Heart left ventricle (tissue), 16 donors: ENCODE measurements around the gene EPS8. TPM values are rescaled to one million over a fixed set of nuclear protein-coding genes. Genes with fewer than 3 reads are reported as not detected.

Experiments used
- ATAC-seq, 4 donors: fragments of 200-7000 bp; cut with Tn5 transposase; one replicate each; pipeline ENCODE4 v1.9.1; 2020 to 2022; ENCODE audit warnings: moderate library complexity in 4 of 4, mild to moderate bottlenecking in 3 of 4, moderate number of reproducible peaks in 1 of 4
- DNase-seq, 5 donors: peaks; one replicate each; pipeline ENCODE4 v3.0.0-alpha.2; 2020
- H3K27ac ChIP-seq, 12 donors: fragments of 200-600 bp; sonication (generic) in 4 of 12; one replicate each; pipeline versions ENCODE4 v1.5.0 to v1.8.0; 2016 to 2022; ENCODE audit warnings: mild to moderate bottlenecking in 2 of 12
- H3K27me3 ChIP-seq, 9 donors: fragments of 200-600 bp; sonication (generic) in 2 of 9; one replicate each; pipeline versions ENCODE4 v1.5.1 to v1.8.0; 2016 to 2022; ENCODE audit warnings: mild to moderate bottlenecking in 3 of 9
- H3K36me3 ChIP-seq, 9 donors: fragments of 200-600 bp; sonication (generic) in 2 of 9; one replicate each; pipeline versions ENCODE4 v1.5.0 to v1.8.0; 2018 to 2022; ENCODE audit warnings: mild to moderate bottlenecking in 2 of 9
- H3K4me1 ChIP-seq, 12 donors: fragments of 200-600 bp; sonication (generic) in 4 of 12; one replicate each; pipeline versions ENCODE4 v1.5.0 to v1.8.0; 2016 to 2022; ENCODE audit warnings: mild to moderate bottlenecking in 3 of 12
- H3K4me3 ChIP-seq, 12 donors: fragments of 200-600 bp; sonication (generic) in 4 of 12; one replicate each; pipeline versions ENCODE4 v1.5.0 to v1.8.0; 2017 to 2022; ENCODE audit warnings: mild to moderate bottlenecking in 9 of 12, moderate library complexity in 4 of 12
- H3K9me3 ChIP-seq, 12 donors: fragments of 200-600 bp; sonication (generic) in 4 of 12; one replicate each; pipeline versions ENCODE4 v1.5.0 to v1.8.0; 2016 to 2022; ENCODE audit warnings: mild to moderate bottlenecking in 1 of 12
- POLR2A ChIP-seq, 2 donors: fragments of 450-650 bp; IDR thresholded peaks; one replicate each; pipeline ENCODE4 v1.6.1; 2017; ENCODE audit warnings: antibody characterized with exemption in 2 of 2, mild to moderate bottlenecking in 2 of 2, moderate library complexity in 2 of 2
- WGBS, 4 donors: extraction: QIAGEN DNeasy Blood & Tissue Kit in 2 of 4; methylation state at CpG; one replicate each; pipeline versions ENCODE4 v1.1.5 to v1.1.7; 2013 to 2018; 5-methylcytosine and 5-hydroxymethylcytosine counted together
- intact Hi-C, 10 donors: fragments of 100-400 bp; cut with DNase I; formaldehyde crosslinking; loops; one replicate each; pipeline versions ENCODE4 v1.11.1 to v1.14.2; 2022
- polyA plus RNA-seq, 2 donors: library from polyadenylated mRNA; stranded (reverse); fragments of 200-250 nt; gene quantifications; one replicate each; pipeline ENCODE4 v1.2.3, GENCODE V29; 2013
- total RNA-seq, 9 donors: library from RNA; depleted of rRNA in 2 of 9; stranded (reverse); fragments of >200 nt in 2 of 9; fragmentation: NEBNext Ultra II Directional in 3 of 9; extraction: Animal tissue kit (Norgen Biotek cat#: 25700) in 3 of 9; gene quantifications; one replicate each; pipeline versions ENCODE4 v1.1.0 to v1.2.4, GENCODE V29; 2016 to 2023
- TF ChIP-seq, protein P1 (sequence below), 12 donors: fragments of 200-600 bp; sonication (generic) in 4 of 12; IDR thresholded peaks; one replicate each; pipeline versions ENCODE4 v1.5.0 to v1.8.0; 2018 to 2022; ENCODE audit warnings: antibody characterized with exemption in 12 of 12, mild to moderate bottlenecking in 5 of 12
- donor health status: ischemic (EF 13 %, LVEDD 7.1; RV severe dilation, severe dysfunction).
- donor health status: healthy with polysubstance abuse.
- donor health status: DM: no; HTN: yes; CAD: no.
- donor health status: DM: no; HTN: no; CAD: no.
- donor health status: ischemic (EF 25% LVEDD 6.9; RV normal size, moderate dysfunction).
- donor health status: ischemic (EF 25% LVEDD 5.7; RV mildly dilated, moderate dysfunction).
- donor health status: healthy.
- donor health status: DM: yes; HTN: yes; CAD: no.
- donor health status: ischemic (EF 35%, LVEDD 5.7; RV mildly dilated, moderate dysfunction).
- donor health status: nonischemic (EF 11% LVEDD 7.7; RV severe dilation, severe dysfunction).
- donor health status: DM: yes; HTN: yes; CAD: no.
- donor health status: PGD.
- donor health status: ischemic (EF 29% LVEDD 5.4; RV normal size, mild dysfunction).
- donor health status: nonischemic (EF 23%, LVEDD 6.1; RV moderate dilation, normal function).

The EPS8 gene
- total and polyA plus RNA-seq, 11 donors = 11.7 to 56.0 (median 20.9) TPM

DNA sequence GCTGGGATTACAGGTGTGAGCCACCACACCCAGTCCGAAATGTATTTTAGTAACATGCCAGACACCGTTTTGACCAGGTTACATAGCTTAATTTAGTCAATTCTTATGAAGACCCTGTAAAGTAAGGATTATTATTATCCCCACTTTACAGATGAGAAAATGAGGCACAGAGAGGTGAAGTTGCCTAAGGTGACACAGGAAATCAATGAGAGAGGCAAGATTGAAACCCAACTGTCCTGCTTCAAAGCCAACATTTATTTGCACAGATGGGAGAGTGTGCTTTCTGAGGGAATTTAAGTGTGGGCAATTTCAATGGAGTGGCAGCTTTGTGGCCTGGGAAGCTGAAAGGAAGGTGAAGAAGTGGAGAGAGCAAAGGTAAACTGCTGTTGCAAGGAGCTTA lies 19.1 kb upstream of the EPS8 start:
- no peak for TF ChIP-seq POLR2A (IDR thresholded peaks at IDR 0.05)
- TF ChIP-seq, protein P1, sequence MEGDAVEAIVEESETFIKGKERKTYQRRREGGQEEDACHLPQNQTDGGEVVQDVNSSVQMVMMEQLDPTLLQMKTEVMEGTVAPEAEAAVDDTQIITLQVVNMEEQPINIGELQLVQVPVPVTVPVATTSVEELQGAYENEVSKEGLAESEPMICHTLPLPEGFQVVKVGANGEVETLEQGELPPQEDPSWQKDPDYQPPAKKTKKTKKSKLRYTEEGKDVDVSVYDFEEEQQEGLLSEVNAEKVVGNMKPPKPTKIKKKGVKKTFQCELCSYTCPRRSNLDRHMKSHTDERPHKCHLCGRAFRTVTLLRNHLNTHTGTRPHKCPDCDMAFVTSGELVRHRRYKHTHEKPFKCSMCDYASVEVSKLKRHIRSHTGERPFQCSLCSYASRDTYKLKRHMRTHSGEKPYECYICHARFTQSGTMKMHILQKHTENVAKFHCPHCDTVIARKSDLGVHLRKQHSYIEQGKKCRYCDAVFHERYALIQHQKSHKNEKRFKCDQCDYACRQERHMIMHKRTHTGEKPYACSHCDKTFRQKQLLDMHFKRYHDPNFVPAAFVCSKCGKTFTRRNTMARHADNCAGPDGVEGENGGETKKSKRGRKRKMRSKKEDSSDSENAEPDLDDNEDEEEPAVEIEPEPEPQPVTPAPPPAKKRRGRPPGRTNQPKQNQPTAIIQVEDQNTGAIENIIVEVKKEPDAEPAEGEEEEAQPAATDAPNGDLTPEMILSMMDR (IDR thresholded peaks at IDR 0.05) = no peak
- H3K27me3 ChIP-seq = no peaks in the 10 kb centered on the region
- ATAC-seq = no peak
- intact Hi-C loops = loop anchor here in 1 of 10 donors (2.0 kb wide), 1 partner anchor 17 kb away; no protein-coding TSS in a partner anchor
- H3K4me3 ChIP-seq = no peak overlapping the region
- DNase-seq = no peak
- WGBS, 4 donors = 88 to 100% (median 94%) methylated on average over 2 of the region's 2 CpGs
- H3K4me1 ChIP-seq = peaks cover 0 to 13% (median 0%) of the 10 kb centered on the region in 12 donors
- no peaks in the 10 kb centered on the region for H3K9me3 ChIP-seq
- H3K27ac ChIP-seq = peak overlapping the region in 1 of 12 donors; percentile 39
- no peaks in the 10 kb centered on the region for H3K36me3 ChIP-seq

GRCh38 chr12:15806826-15807225 lies 17.6 kb upstream of the EPS8 start:
- Histone ChIP-seq H3K4me1 (peaks cover 0 to 13% (median 0%) of the 10 kb centered on the region in 12 donors), H3K9me3 (no peaks in the 10 kb centered on the region), H3K4me3 (no peak overlapping the region), H3K36me3 (no peaks in the 10 kb centered on the region), H3K27me3 (no peaks in the 10 kb centered on the region), H3K27ac (no peak overlapping the region)
- ATAC-seq (no peak), DNase-seq (no peak)
- intact Hi-C loops = no loop called here
- no peak for TF ChIP-seq POLR2A (IDR thresholded peaks at IDR 0.05)
- TF ChIP-seq, protein P1 (IDR thresholded peaks at IDR 0.05) = no peak
- WGBS, 4 donors = 92 to 100% (median 94%) methylated on average over 1 of the region's 1 CpG

GRCh38 chr12:15801770-15802744 lies 12.9 kb upstream of the EPS8 start:
- 92 to 93% (median 93%) methylated on average over 6 of the region's 6 CpGs for WGBS, 4 donors
- ATAC-seq = no peak
- TF ChIP-seq, protein P1 (IDR thresholded peaks at IDR 0.05) = no peak
- Histone ChIP-seq H3K27me3 (no peaks in the 10 kb centered on the region), H3K27ac (no peak overlapping the region), H3K9me3 (no peaks in the 10 kb centered on the region), H3K4me1 (peaks cover 0 to 5% (median 0%) of the 10 kb centered on the region in 12 donors), H3K36me3 (no peaks in the 10 kb centered on the region), H3K4me3 (no peak overlapping the region)
- no peak for DNase-seq
- intact Hi-C loops = no loop called here

- intact Hi-C loops = no loop called here
- Histone ChIP-seq H3K27ac (no peak overlapping the region), H3K27me3 (no peaks in the 10 kb centered on the region), H3K9me3 (no peaks in the 10 kb centered on the region), H3K4me3 (no peak overlapping the region), H3K36me3 (no peaks in the 10 kb centered on the region), H3K4me1 (peaks cover 0 to 5% (median 0%) of the 10 kb centered on the region in 12 donors)
- WGBS, 4 donors = 43 to 61% (median 50%) methylated on average over 3 of the region's 3 CpGs
- TF ChIP-seq, protein P1 (IDR thresholded peaks at IDR 0.05) = no peak
- no peak for TF ChIP-seq POLR2A (IDR thresholded peaks at IDR 0.05)
- DNase-seq (no peak), ATAC-seq (no peak)
These were observed 11.1 kb upstream of the EPS8 start for GRCh38 chr12:15800278-15800677.
